GM12878 (cell line): ENCODE measurements around the gene CHMP6. TPM values are rescaled to one million over a fixed set of nuclear protein-coding genes. Genes with fewer than 3 reads are reported as not detected.

Experiments
- ATAC-seq: fragments of 200-7000 bp; cut with Tn5 transposase; 3 replicates; pipeline ENCODE4 v1.9.1; 2020; ENCODE audit warnings: mild to moderate bottlenecking, moderate library complexity
- BruUV-seq: library from RNA; stranded (reverse); fragments of 400-500 nt; replicated peaks from 2 replicates; lab custom pipeline; 2021; lab: Mats Ljungman, UMichigan
- CTCF ChIA-PET: fragments of 300-600 bp; sonication (Branson Sonifier 250); formaldehyde crosslinking; extraction: SDS; loops from one replicate; lab custom pipeline; 2021; ENCODE audit warnings: inconsistent platforms; lab: Yijun Ruan, JAX
- POLR2A ChIA-PET: fragments of 350-600 bp; formaldehyde crosslinking; extraction: SDS; loops from one replicate; lab custom pipeline; 2021; ENCODE audit warnings: inconsistent platforms; lab: Charles Lee
- RAD21 ChIA-PET: fragments of 300-600 bp; sonication (Branson Sonifier 250); formaldehyde crosslinking; loops from one replicate; lab custom pipeline; 2023; ENCODE audit warnings: antibody characterized with exemption; ENCODE audit not compliant: unreplicated experiment; lab: Charles Lee
- SMC1A ChIA-PET: fragments of 300-600 bp; sonication (Branson Sonifier 250); formaldehyde crosslinking; loops from one replicate; lab custom pipeline; 2023; ENCODE audit not compliant: unreplicated experiment, uncharacterized antibody; lab: Charles Lee
- DNase-seq: peaks from one replicate; pipeline ENCODE4 v3.0.0-alpha.2; 2011; ENCODE audit warnings: low read depth, low spot score
- FAIRE-seq: peaks from 3 replicates; lab custom pipeline; 2011; peaks lifted over from hg19 to GRCh38; lab: Jason Lieb, UNC
- H2AFZ ChIP-seq: 2 replicates; pipeline ENCODE4 v1.6.0; 2011; ENCODE audit warnings: low read depth, low read length, control low read depth; ENCODE audit not compliant: control insufficient read depth
- H3K27ac ChIP-seq: 2 replicates; pipeline ENCODE4 v1.5.1; 2011; ENCODE audit warnings: control low read depth; ENCODE audit not compliant: control insufficient read depth, insufficient read depth
- H3K27me3 ChIP-seq, 2 experiments: replicated peaks in 1 of 2; 2 replicates each; pipeline versions ENCODE4 v1.6.0 to v1.6.1; 2011; ENCODE audit warnings: low read length in 1 of 2; ENCODE audit not compliant: control insufficient read depth in 2 of 2, insufficient read depth in 2 of 2
- H3K36me3 ChIP-seq, 2 experiments: 2 replicates each; pipeline ENCODE4 v1.5.1; 2011; ENCODE audit warnings: low read length in 1 of 2; ENCODE audit not compliant: control insufficient read depth in 2 of 2, insufficient read depth in 2 of 2
- H3K4me1 ChIP-seq: 2 replicates; pipeline ENCODE4 v1.6.1; 2011; ENCODE audit warnings: mild to moderate bottlenecking, low read length, moderate library complexity, mixed read lengths; ENCODE audit not compliant: control insufficient read depth, insufficient read depth
- H3K4me2 ChIP-seq: 2 replicates; pipeline ENCODE4 v1.6.0; 2011; ENCODE audit warnings: control low read depth; ENCODE audit not compliant: control insufficient read depth, insufficient read depth
- H3K4me3 ChIP-seq: fragments of 200-600 bp; sonication (generic); 2 replicates; pipeline ENCODE4 v1.5.1; 2016
- H3K79me2 ChIP-seq: 2 replicates; pipeline ENCODE4 v1.6.0; 2011; ENCODE audit warnings: low read length; ENCODE audit not compliant: control insufficient read depth, insufficient read depth
- H3K9ac ChIP-seq: 2 replicates; pipeline ENCODE4 v1.8.0; 2011; ENCODE audit warnings: low read length, control low read depth, mixed read lengths; ENCODE audit not compliant: control insufficient read depth, insufficient read depth
- H3K9me3 ChIP-seq: replicated peaks from 3 replicates; pipeline ENCODE4 v1.5.1; 2011; ENCODE audit warnings: mild to moderate bottlenecking, low read length; ENCODE audit not compliant: control insufficient read depth, insufficient read depth
- H4K20me1 ChIP-seq: 2 replicates; pipeline ENCODE4 v1.6.0; 2011; ENCODE audit not compliant: control insufficient read depth, insufficient read depth
- BCL3 ChIP-seq: IDR thresholded peaks from 2 replicates; pipeline ENCODE4 v1.6.1; 2011; ENCODE audit warnings: borderline replicate concordance, low read depth, mild to moderate bottlenecking, moderate library complexity, low read length; ENCODE audit not compliant: insufficient read depth, poor library complexity, severe bottlenecking
- E4F1 ChIP-seq: fragments of 450-650 bp; IDR thresholded peaks from 2 replicates; pipeline ENCODE4 v1.6.1; 2018; ENCODE audit warnings: borderline replicate concordance, mild to moderate bottlenecking; ENCODE audit not compliant: partially characterized antibody
- ESRRA ChIP-seq: IDR thresholded peaks from 2 replicates; pipeline ENCODE4 v1.6.1; 2012; ENCODE audit warnings: mild to moderate bottlenecking, low read length, improper control_type of control experiment
- FOS ChIP-seq: IDR thresholded peaks from 3 replicates; pipeline ENCODE4 v1.6.1; 2011; ENCODE audit warnings: borderline replicate concordance; ENCODE audit not compliant: insufficient read length; ENCODE audit errors: extremely low read depth
- GATAD2B ChIP-seq: fragments of 450-650 bp; conservative IDR thresholded peaks from 2 replicates; pipeline ENCODE4 v1.6.1; 2017; ENCODE audit warnings: low read depth, mild to moderate bottlenecking, moderate library complexity
- HDAC6 ChIP-seq: fragments of 200-600 bp; sonication (generic); IDR thresholded peaks from one replicate; pipeline ENCODE4 v1.8.0; 2017; ENCODE audit warnings: antibody characterized with exemption; ENCODE audit not compliant: unreplicated experiment
- IKZF2 ChIP-seq, 2 experiments: fragments of 450-650 bp; IDR thresholded peaks; 2 replicates each; pipeline ENCODE4 v1.6.1; 2017; ENCODE audit warnings: mild to moderate bottlenecking in 2 of 2, moderate library complexity in 2 of 2
- IRF4 ChIP-seq: IDR thresholded peaks from 2 replicates; pipeline ENCODE4 v1.6.1; 2011; ENCODE audit warnings: low read depth, low read length
- LARP7 ChIP-seq: fragments of 450-650 bp; IDR thresholded peaks from 2 replicates; pipeline ENCODE4 v1.6.1; 2017; ENCODE audit warnings: mild to moderate bottlenecking
- MAX ChIP-seq: IDR thresholded peaks from 2 replicates; pipeline ENCODE4 v1.6.1; 2012; ENCODE audit warnings: low read depth, low read length, improper control_type of control experiment
- MXI1 ChIP-seq: fragments of 150-350 bp; IDR thresholded peaks from 2 replicates; pipeline ENCODE4 v1.6.1; 2011; ENCODE audit warnings: low read depth, mild to moderate bottlenecking, inconsistent platforms, low read length, improper control_type of control experiment
- RELB ChIP-seq: fragments of 450-650 bp; IDR thresholded peaks from 2 replicates; pipeline ENCODE4 v1.6.1; 2017; ENCODE audit warnings: low read depth, mild to moderate bottlenecking, moderate library complexity
- SMAD1 ChIP-seq: fragments of 450-650 bp; IDR thresholded peaks from 2 replicates; pipeline ENCODE4 v1.6.1; 2018; ENCODE audit warnings: mild to moderate bottlenecking, low read depth; ENCODE audit not compliant: partially characterized antibody
- SMC3 ChIP-seq: IDR thresholded peaks from 2 replicates; pipeline ENCODE4 v1.6.1; 2011; ENCODE audit warnings: low read length, improper control_type of control experiment, borderline replicate concordance
- SP1 ChIP-seq: IDR thresholded peaks from one replicate; pipeline ENCODE4 v1.6.1; 2011; ENCODE audit warnings: low read depth, low read length
- STAT3 ChIP-seq: IDR thresholded peaks from 2 replicates; pipeline ENCODE4 v1.6.1; 2011; ENCODE audit warnings: low read depth, low read length, improper control_type of control experiment
- WRNIP1 ChIP-seq: IDR thresholded peaks from 2 replicates; pipeline ENCODE4 v1.6.1; 2011; ENCODE audit warnings: low read depth, low read length, improper control_type of control experiment, borderline replicate concordance
- ZNF274 ChIP-seq: IDR thresholded peaks from one replicate; pipeline ENCODE4 v1.8.0; 2011; ENCODE audit not compliant: insufficient read length, insufficient read depth
- WGBS: methylation state at CpG from one replicate; pipeline ENCODE4 v1.1.6; 2016; ENCODE audit warnings: low lambda C conversion rate; ENCODE audit not compliant: insufficient replicate concordance, insufficient coverage; ENCODE audit errors: missing lambda C conversion rate; 5-methylcytosine and 5-hydroxymethylcytosine counted together
- in situ Hi-C: fragments of 300-500 bp; cut with MboI; formaldehyde crosslinking; loops from 9 replicates; pipeline ENCODE4 v1.14.3; 2018; ENCODE audit warnings: mixed read lengths
- intact Hi-C: fragments of 100-400 bp; cut with micrococcal nuclease; formaldehyde crosslinking; loops from one replicate; pipeline ENCODE4 v1.14.2; 2022; ENCODE audit not compliant: unreplicated experiment
- polyA plus RNA-seq, 11 experiments: library from polyadenylated mRNA; depleted of rRNA in 4 of 11; unstranded in 6 of 11; stranded (reverse) in 5 of 11; fragments of >200 nt; fragmentation: Nextera tagmentation in 4 of 11; fragmentation: Illumina TruSeq in 1 of 11; extraction: Ambion mirVana in 4 of 11; extraction: Trizol in 1 of 11; gene quantifications; 1 replicate in 1 of 11; 2 replicates in 10 of 11; pipeline versions ENCODE4 v1.2.1 to v1.2.3, GENCODE V29; 2011 to 2016; ENCODE audit warnings: inconsistent platforms in 2 of 11, missing spikeins in 2 of 11, low read depth in 1 of 11
- total RNA-seq, 4 experiments: library from RNA; depleted of rRNA in 3 of 4; stranded (reverse); fragments of >200 nt in 3 of 4; fragmentation: Illumina TruSeq in 1 of 4; extraction: Trizol in 1 of 4; gene quantifications; 2 replicates each; pipeline versions ENCODE4 v1.2.1 to v1.2.3, GENCODE V29; 2013 to 2021

Gene CHMP6
- total and polyA plus RNA-seq, 10 of the 15 experiments (the other 5 are each of a cell fraction or from before 2014, with no cell fraction given) = 0.21 to 37.9 (median 14.7) TPM

- ChIA-PET RAD21 (no interaction called here), POLR2A (no interaction called here), CTCF (no interaction called here), SMC1A (no interaction called here)
- Histone ChIP-seq H3K27ac (no peak overlapping the region), H3K9ac (no peak overlapping the region), H3K4me2 (no peak overlapping the region), H3K36me3 (no peaks in the 10 kb centered on the region), H3K9me3 (no peaks in the 10 kb centered on the region; the same call in 2 of the 3 replicates), H3K4me1 (no peaks in the 10 kb centered on the region), H3K4me3 (no peak overlapping the region), H3K27me3 (peaks cover 0 to 2% of the 10 kb centered on the region in 2 experiments; a peak in 1 of 4 replicates), H4K20me1 (no peaks in the 10 kb centered on the region), H2AFZ (no peak overlapping the region), H3K79me2 (no peaks in the 10 kb centered on the region)
- in situ Hi-C loops (loop anchor here (10.0 to 25.0 kb wide), 2 partner anchors 75 to 217 kb away; partner anchors contain the start of genes NDUFAF8 and TEPSIN), intact Hi-C loops (no loop called here)
- ATAC-seq (no peak), FAIRE-seq (no peak), DNase-seq (no peak)
- TF ChIP-seq FOS (no peak), SMC3 (no peak), HDAC6 (no peak), E4F1 (no peak), SMAD1 (no peak), MXI1 (no peak), ZNF274 (no peak), SP1 (no peak), ESRRA (no peak), IRF4 (no peak), GATAD2B (no peak), STAT3 (no peak), LARP7 (no peak), IKZF2 (IDR thresholded peaks at IDR 0.05) (no peak), WRNIP1 (no peak), BCL3 (no peak), RELB (no peak), MAX (no peak)
- WGBS = 34% methylated on average over 24 of the region's 24 CpGs
- BruUV-seq = no TSS peak
These were observed 28.2 kb downstream of the CHMP6 start for GRCh38 chr17:81019563-81020442.
